Osteoblast (primary cell): ENCODE data around the gene KIAA1671. TPM values are rescaled to one million over a fixed set of nuclear protein-coding genes. Genes with fewer than 3 reads are reported as not detected.

ENCODE experiments used
- DNase-seq: peaks from one replicate; pipeline ENCODE4 v3.0.0; 2011; ENCODE audit warnings: low spot score, mixed read lengths; ENCODE audit not compliant: insufficient read length; ENCODE audit errors: missing footprints
- H2AFZ ChIP-seq: 2 replicates; pipeline ENCODE4 v1.6.0; 2011; ENCODE audit warnings: mild to moderate bottlenecking, low read length
- H3K27ac ChIP-seq: 2 replicates; pipeline ENCODE4 v1.5.1; 2011; ENCODE audit warnings: mild to moderate bottlenecking, low read depth, low read length, moderate library complexity
- H3K27me3 ChIP-seq: 2 replicates; pipeline ENCODE4 v1.6.0; 2012; ENCODE audit warnings: mild to moderate bottlenecking, control low read depth, inconsistent platforms, low read length, moderate library complexity; ENCODE audit not compliant: insufficient read depth
- H3K36me3 ChIP-seq: 2 replicates; pipeline ENCODE4 v1.5.1; 2011; ENCODE audit warnings: mild to moderate bottlenecking, low read length, control low read depth, moderate library complexity; ENCODE audit not compliant: insufficient read depth
- H3K4me1 ChIP-seq: 2 replicates; pipeline ENCODE4 v1.5.1; 2011; ENCODE audit warnings: mild to moderate bottlenecking, low read length, control low read depth, moderate library complexity; ENCODE audit not compliant: insufficient read depth
- H3K4me2 ChIP-seq: 2 replicates; pipeline ENCODE4 v1.6.0; 2011; ENCODE audit warnings: mild to moderate bottlenecking, low read length; ENCODE audit not compliant: insufficient read depth
- H3K4me3 ChIP-seq: fragments of 200-600 bp; sonication (generic); 3 replicates; pipeline ENCODE4 v1.5.1; 2012; ENCODE audit warnings: mild to moderate bottlenecking, low read length, inconsistent platforms; ENCODE audit not compliant: insufficient read depth
- H3K79me2 ChIP-seq: 2 replicates; pipeline ENCODE4 v1.6.0; 2012; ENCODE audit warnings: mild to moderate bottlenecking, low read length, control low read depth, inconsistent platforms; ENCODE audit not compliant: insufficient read depth
- H3K9me3 ChIP-seq: 2 replicates; pipeline ENCODE4 v1.5.1; 2011; ENCODE audit warnings: low read depth, low read length, control low read depth
- H4K20me1 ChIP-seq: 2 replicates; pipeline ENCODE4 v1.6.0; 2012; ENCODE audit warnings: mild to moderate bottlenecking, low read length, control low read depth; ENCODE audit not compliant: insufficient read depth
- CTCF ChIP-seq: IDR thresholded peaks from 2 replicates; pipeline ENCODE4 v1.5.1; 2011; ENCODE audit warnings: mild to moderate bottlenecking, low read depth, low read length, moderate library complexity; ENCODE audit errors: extremely low read depth
- total RNA-seq: library from RNA; depleted of rRNA; stranded (reverse); fragments of >200 nt; gene quantifications from 2 replicates; pipeline ENCODE4 v1.2.3, GENCODE V29; 2012

The KIAA1671 gene
- total RNA-seq, 1 donor, result 16.6 TPM

GRCh38 chr22:25142102-25142501, 189.6 kb downstream of the KIAA1671 start:
- no peaks in the 10 kb centered on the region for H3K27me3 ChIP-seq
- H3K9me3 ChIP-seq, result no peaks in the 10 kb centered on the region
- TF ChIP-seq CTCF, result no peak
- peaks cover 11% of the 10 kb centered on the region for H4K20me1 ChIP-seq
- H3K79me2 ChIP-seq, result no peaks in the 10 kb centered on the region
- H3K27ac ChIP-seq, result no peak overlapping the region
- H3K4me2 ChIP-seq, result no peak overlapping the region
- no peaks in the 10 kb centered on the region for H3K36me3 ChIP-seq
- no peak overlapping the region for H3K4me3 ChIP-seq
- H3K4me1 ChIP-seq, result no peaks in the 10 kb centered on the region
- DNase-seq, result no peak
- H2AFZ ChIP-seq, result no peak overlapping the region

DNA sequence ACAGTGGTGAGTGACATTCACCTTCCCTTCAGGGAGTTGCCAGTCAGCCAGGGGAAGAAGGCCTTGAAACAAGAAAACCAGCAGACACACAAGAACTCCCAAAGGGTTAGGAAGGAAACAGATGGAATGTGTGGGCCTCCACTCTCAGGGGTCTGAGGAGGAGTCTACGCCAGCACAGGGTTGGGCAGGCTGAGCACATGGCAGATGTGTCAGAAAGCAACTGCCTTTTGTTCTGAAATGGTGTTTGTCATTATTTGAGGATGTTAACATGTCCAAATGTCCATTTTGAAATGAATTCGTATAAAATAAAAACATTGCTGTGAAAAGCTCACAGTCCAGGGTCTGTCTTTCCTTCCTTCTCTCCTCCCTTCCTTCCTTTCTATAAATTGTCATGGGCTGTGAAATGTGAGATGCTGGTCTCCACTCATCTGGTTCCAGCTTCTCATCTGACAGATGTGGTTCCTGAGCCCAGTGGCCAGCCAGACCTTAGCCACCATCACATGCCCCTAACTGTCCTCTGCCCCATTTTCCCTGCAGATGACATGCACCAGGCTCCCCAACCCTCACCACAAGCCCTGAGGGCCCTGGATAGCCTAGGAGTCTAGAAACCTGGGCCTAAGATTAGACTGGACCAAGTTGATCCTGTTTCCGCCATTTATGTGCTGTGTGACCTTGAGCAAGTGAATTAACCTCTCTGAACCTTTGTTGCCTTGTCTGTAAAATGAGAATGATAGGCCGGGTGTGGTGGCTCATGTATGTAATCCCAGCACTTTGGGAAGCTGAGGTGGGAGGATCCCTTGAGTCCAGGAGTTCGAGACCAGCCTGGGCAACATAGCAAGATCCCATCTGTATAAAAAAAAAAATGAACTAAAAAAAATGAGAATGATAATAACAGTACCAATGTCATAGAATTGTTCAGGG, 190.9 kb downstream of the KIAA1671 start:
- no peaks in the 10 kb centered on the region for H3K4me1 ChIP-seq
- H2AFZ ChIP-seq, result no peak overlapping the region
- no peaks in the 10 kb centered on the region for H3K27me3 ChIP-seq
- no peak overlapping the region for H3K4me2 ChIP-seq
- no peaks in the 10 kb centered on the region for H3K9me3 ChIP-seq
- H3K27ac ChIP-seq, result no peak overlapping the region
- no peaks in the 10 kb centered on the region for H3K79me2 ChIP-seq
- no peak for DNase-seq
- peaks cover 13% of the 10 kb centered on the region for H4K20me1 ChIP-seq
- TF ChIP-seq CTCF, result no peak
- H3K4me3 ChIP-seq, result no peak overlapping the region
- H3K36me3 ChIP-seq, result no peaks in the 10 kb centered on the region

- Histone ChIP-seq H3K36me3 (no peaks in the 10 kb centered on the region), H3K4me2 (no peak overlapping the region), H3K79me2 (no peaks in the 10 kb centered on the region), H4K20me1 (peaks cover 16% of the 10 kb centered on the region), H3K4me3 (no peak overlapping the region), H3K9me3 (no peaks in the 10 kb centered on the region), H3K4me1 (no peaks in the 10 kb centered on the region), H3K27me3 (no peaks in the 10 kb centered on the region), H3K27ac (no peak overlapping the region), H2AFZ (no peak overlapping the region)
- DNase-seq, result no peak
- TF ChIP-seq CTCF, result no peak
Observed at GRCh38 chr22:25144522-25144921, 192.0 kb downstream of the KIAA1671 start.

DNA sequence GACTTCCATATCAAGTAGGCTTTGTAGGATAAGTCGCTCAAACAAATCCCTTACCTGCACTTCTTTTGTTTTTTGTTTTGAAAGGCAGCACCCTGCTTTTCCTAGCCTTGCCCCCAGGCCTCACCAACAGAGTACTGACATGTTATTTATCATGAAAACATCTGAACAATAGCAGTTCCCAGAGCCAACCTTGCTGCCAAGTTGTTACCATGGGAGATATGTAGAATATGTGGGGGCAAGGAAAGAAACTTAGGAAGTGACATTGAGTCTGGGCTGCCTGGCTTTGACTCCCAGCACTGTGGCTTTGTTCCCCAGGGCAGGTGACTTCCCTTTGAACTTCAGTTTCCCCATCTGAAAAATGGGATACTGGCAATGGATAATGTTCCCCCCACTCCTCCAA, 193.8 kb downstream of the KIAA1671 start:
- Histone ChIP-seq H3K4me3 (no peak overlapping the region), H3K36me3 (no peaks in the 10 kb centered on the region), H2AFZ (no peak overlapping the region), H3K27me3 (no peaks in the 10 kb centered on the region), H4K20me1 (peaks cover 26% of the 10 kb centered on the region), H3K79me2 (no peaks in the 10 kb centered on the region), H3K9me3 (no peaks in the 10 kb centered on the region), H3K4me1 (no peaks in the 10 kb centered on the region), H3K4me2 (no peak overlapping the region), H3K27ac (no peak overlapping the region)
- TF ChIP-seq CTCF, result no peak
- no peak for DNase-seq
